ENCODE results near the gene FGF14.

- TF ChIP-seq ZNF311 (tag by site-specific recombination; IDR thresholded peaks at IDR 0.05; ENCODE audit: borderline replicate concordance) (no peak), ZBTB21 (tag by site-specific recombination; IDR thresholded peaks at IDR 0.05) (no peak), CTCF (tag by site-specific recombination; IDR thresholded peaks at IDR 0.05) (no peak), ZNF514 (tag by site-specific recombination; IDR thresholded peaks at IDR 0.05) (no peak), YY1 (tag by site-specific recombination; IDR thresholded peaks at IDR 0.05) (no peak), ZBTB7A (tag by site-specific recombination; IDR thresholded peaks at IDR 0.05; ENCODE audit: low read depth) (no peak), GLI2 (tag by site-specific recombination; IDR thresholded peaks at IDR 0.05; ENCODE audit: borderline replicate concordance, low read depth) (no peak), ZNF624 (tag by site-specific recombination; IDR thresholded peaks at IDR 0.05) (no peak), BCL6B (tag by site-specific recombination; IDR thresholded peaks at IDR 0.05) (no peak)
Measured at GRCh38 chr13:102323012-102323411, 78.8 kb downstream of the FGF14 start.
